Measurements from ENCODE around the gene UNC93A.
"Not testable (repeated sequence)": the region's sequence is repeated elsewhere in the genome, so short reads cannot be mapped to it uniquely, and the experiment has no call there.

Gene UNC93A

GRCh38 chr6:167338541-167339117, 47.5 kb downstream of the UNC93A start:
- DNase-seq (ENCODE audit: low read depth, low spot score): no peak

- no peak for DNase-seq (ENCODE audit: low read depth, low spot score)
These were observed 50.0 kb downstream of the UNC93A start for GRCh38 chr6:167341038-167341583.

GRCh38 chr6:167341665-167342655, 50.8 kb downstream of the UNC93A start:
- no peak for DNase-seq (ENCODE audit: low read depth, low spot score)

DNA sequence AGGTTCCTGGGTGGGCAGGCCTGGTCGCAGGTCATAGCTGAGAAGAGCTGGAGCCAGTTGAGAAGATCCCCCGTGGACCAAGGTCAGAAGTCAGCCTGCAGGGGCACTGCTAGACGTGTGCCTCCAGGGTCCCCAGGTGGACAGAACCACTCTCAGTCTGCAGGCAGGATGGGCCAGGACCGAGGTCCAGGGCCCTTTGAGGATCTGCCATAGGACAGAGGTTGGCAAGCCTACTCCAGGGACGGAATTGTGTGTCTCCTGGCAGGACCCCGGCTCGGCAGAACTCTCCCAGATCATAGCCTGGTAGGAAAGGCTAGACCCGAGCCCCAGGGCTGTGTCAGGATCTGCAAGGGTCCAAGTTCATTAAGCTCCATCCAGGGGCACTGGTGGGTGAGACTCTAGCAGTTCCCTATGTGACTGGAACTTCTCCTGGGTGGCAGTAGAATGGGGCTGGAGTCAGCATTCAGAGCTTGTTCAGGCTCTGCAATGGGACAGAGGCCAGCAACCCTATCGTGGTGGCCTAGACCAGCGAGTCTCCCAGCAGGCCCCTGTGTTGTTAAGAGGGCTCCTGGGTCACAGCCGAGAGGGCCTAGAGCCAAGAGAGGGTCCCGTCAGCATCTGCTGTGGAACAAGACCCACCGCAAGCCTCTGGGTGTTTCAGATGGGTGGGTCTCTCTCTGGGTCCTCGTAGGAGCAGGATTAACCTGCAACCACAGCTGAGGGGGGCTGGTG, 51.9 kb downstream of the UNC93A start:
- DNase-seq (ENCODE audit: low read depth, low spot score): no peak

DNA sequence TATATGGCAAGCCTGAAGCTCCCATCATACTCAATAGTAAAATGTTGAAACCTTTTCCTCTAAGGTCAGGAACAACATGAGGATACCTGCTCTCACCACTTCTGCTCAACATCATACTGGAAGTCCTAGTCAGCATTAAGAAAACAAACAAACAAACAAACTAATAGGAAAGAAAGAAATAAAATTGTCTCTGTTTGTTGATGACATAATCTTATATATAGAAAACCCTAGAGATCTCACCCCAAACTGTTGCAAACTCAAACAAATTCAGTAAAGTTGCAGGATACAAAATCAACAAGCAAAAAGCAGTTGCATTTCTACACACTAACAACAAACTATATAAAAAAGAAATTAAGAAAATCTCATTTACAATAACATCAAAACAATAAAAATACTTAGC, 54.2 kb downstream of the UNC93A start:
- DNase-seq (ENCODE audit: low read depth, low spot score): no peak

DNA sequence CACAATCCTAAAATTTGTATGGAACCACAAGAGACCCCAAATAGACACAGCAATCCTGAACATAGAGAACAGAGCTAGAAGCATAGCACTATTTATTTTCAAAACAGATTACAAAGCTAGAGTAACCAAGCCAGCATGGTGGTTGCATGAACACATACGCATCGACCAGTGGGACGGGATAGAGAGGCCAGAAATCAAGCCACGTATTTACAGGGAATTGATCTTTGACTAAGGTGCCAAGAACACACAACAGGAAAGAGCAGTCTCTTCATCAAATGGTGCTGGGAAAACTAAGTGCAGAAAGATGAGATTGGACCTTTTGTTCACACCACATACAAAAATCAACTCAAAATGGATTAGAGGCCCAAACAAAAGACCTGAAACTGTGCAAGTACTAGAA, 54.8 kb downstream of the UNC93A start:
- DNase-seq (ENCODE audit: low read depth, low spot score): no peak

DNA sequence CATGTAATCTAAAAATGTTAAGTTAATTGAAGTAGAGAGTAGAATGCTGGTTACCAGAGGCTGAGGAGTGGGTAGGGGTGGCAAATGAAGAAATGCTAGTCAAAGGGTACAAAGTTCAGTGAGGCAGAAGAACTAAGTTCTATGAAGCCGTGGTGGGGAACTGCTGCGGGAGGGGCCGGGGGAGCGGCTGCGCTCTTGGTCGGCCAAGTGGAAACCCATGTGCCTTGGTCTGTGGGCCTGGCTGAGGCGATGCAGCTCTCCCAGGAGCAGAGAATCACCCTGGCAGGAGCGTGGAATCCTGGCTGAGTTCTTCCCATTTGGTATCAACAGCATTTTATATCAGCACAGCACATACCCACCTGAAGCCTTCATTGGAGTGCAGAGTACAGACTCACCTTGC, 56.1 kb downstream of the UNC93A start:
- no peak for DNase-seq (ENCODE audit: low read depth, low spot score)

DNA sequence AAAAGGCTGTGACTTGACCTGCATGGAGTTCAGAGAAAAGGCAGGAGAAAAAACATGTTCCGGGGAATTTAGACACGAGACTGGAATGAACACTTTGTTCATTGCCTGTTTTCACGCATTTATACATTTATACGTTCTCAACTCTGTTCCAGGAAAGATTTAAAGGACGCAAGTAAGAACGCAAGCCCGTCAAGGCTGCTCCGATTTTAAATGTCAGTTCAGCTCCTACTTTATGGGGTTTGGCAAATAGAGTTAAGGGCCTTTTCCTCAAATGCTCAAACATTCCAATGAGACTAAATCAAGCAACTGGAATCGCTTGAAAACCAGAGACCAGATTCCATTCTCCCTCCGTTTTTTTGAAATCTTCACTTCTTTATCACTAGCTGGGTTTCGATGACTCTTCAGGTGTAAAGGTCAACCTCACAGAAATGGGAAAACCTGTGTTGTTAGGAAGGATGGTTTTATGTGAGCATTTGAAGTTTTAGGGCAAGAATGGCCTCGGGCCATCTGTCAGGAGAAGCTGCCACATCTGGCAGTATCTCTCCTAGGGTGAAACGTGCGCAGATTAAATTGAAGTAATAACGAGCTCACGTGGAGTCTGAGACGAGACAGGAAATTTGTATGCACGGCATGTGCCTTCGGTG, 58.6 kb downstream of the UNC93A start:
- peak; percentile 14 for DNase-seq (ENCODE audit: low read depth, low spot score)

DNA sequence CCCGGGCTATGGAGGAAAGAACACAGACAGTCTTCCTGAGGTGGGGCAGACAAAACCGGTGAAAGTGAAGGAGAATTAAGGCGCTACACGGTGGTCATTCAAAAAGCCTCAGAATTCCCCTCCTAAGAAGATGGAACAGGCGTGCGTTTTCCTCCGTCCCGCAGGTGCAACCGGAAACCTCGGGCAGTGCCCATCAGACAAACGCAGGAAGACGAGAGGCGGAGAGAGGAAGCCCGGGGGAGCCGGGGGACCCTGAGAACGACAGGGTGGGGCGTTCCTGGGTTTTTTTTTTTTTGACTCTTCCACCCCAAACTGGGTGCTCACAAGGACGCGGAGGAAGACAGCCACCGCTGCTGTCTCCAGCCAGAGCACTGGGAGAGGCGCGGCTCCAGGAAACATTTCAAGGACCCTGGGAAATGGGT, 59.2 kb downstream of the UNC93A start:
- peak; percentile 23 for DNase-seq (ENCODE audit: low read depth, low spot score)

DNA sequence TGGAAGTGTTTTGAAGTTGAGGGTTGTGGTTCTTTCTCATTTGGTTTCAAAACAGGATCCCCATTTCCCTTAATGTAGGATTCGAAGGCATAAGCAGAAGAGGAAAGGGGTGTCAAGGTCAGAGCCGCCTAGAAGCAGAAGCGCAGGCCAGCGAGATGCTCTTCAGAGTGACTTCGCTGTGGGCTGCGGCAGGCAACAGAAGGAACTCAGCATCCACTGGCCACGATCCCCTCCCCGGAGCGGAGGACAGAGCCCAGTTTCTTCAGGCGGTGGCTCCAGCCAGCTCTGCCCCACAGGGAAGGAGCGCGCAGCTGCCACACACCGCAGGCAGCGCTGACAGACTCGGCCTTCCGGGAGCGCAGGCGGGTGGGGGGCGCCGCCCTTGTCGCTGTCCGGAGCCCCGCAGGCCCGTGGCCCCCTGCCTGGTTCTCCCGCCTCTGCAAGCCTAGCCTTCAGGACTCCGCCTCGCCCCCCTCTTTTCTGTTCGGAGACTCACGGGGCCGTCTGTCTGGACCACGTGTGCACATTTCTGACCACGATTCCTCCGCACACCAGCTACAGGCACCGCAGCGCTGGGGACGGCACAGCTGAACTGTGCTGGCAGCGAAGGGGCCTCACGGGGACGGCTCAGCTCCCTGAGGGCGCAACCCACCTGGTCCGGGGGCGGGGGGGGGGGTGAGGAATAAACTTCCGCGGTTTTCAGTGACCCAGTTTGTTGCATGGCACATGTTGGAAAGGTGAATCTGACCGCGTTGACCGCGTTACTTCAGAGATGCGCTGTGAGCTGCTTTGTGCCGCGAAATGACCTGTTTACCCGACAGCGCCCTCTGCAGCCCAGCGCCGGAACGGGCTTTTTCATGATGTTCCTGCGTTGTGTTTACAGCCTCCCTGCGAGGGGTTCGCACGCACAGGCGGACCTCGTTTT, 59.9 kb downstream of the UNC93A start:
- peak; percentile 96 for DNase-seq (ENCODE audit: low read depth, low spot score)

DNA sequence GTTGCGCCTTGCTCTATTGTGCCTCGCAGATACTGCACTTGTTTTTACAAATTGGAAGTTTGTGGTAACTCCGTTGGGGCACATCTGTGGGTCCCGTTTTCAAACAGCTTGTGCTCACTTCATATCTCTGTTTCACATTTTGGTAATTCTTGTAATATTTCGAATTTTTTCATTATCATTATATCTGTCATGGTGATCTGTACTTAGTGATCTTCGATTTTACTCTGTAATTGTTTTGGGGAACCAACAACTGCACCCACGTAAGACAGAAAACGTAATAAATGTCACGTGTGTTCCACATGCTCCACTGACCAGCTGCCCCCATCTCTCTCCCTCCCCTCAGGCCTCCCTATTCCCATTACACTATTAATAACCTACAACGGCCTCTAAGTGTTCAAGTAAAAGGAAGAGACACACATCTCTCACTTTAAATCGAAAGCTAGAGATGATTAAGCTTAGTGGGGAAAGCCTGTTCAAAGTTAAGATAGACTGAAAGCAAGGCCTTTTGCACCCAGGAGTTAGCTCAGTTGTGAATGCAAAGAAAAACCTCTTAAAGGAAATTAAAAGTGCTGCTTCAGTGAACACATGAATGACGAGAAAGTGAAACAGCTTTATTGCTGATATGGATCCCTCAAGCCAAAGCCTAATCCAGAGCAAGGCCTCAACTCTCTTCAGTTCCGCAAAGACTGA, 60.7 kb downstream of the UNC93A start:
- no peak for DNase-seq (ENCODE audit: low read depth, low spot score)

GRCh38 chr6:167356874-167357273, 65.8 kb downstream of the UNC93A start:
- DNase-seq (ENCODE audit: low read depth, low spot score): no peak

DNA sequence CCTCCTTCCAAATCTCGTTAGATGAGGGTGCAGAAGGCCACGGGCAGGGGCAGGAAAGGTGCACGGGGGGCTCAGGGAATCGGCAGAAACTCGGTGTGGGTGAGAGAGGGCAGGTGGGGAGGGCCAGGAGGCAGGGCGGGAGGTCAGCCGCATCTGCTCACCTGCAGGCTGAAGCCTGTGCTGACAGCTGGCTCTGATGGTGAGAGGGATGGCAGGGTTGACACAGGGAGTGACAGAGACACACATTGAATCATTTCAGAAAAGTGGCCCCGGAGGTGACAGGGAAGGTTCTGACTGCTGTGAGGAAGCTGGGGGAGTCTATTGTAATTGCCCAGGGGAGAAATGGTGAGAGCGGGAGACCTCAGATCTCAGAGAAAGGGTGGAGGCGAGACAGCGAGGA, 67.3 kb downstream of the UNC93A start:
- DNase-seq (ENCODE audit: low read depth, low spot score): not testable (repeated sequence)

- DNase-seq (ENCODE audit: low read depth, low spot score): not testable (repeated sequence)
These were observed 70.1 kb downstream of the UNC93A start for GRCh38 chr6:167361170-167361569.

All from ELF-1 (cell line).